ENCODE measurements around the gene UBTD2. TPM values are rescaled to one million over a fixed set of nuclear protein-coding genes. Genes with fewer than 3 reads are reported as not detected.

Gene UBTD2
- total RNA-seq, 1 donor from 2014 or later = 9.0 TPM

DNA sequence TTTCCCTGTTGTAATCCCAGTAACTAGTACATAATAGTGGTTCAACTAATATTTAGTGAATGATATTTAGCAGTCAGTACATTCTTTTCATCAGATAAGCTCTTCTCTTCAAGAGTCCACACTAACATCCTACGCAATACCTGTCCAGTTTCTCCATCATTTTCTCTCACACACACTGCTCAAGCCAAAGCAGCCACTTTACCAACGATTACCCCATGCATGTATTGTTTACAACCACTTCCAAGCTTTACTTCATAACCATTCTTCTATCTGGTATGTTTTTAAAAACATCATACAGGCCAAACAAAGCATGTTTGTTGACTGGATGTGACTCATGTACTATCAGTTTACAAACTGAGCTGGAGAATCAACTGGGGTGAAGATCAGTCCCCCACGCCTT is 7.3 kb downstream of the UBTD2 start:
- Mint-ChIP-seq H3K4me3 (no peak overlapping the region), H3K27ac (peak overlapping the region; percentile 41), H3K4me1 (peaks cover 38% of the 10 kb centered on the region), H3K27me3 (no peaks in the 10 kb centered on the region), H3K9me3 (no peaks in the 10 kb centered on the region), H3K36me3 (ENCODE audit: low read depth) (peaks cover 13% of the 10 kb centered on the region)
- intact Hi-C loops (cut with micrococcal nuclease) = no loop called here
- DNase-seq = no peak
- POLR2A ChIA-PET = interaction anchor here (1.4 kb wide), 1 partner anchor 88 kb away, joined by 5 read pairs; the partner anchor contains the start of gene STK10
- TF ChIP-seq, protein P1, sequence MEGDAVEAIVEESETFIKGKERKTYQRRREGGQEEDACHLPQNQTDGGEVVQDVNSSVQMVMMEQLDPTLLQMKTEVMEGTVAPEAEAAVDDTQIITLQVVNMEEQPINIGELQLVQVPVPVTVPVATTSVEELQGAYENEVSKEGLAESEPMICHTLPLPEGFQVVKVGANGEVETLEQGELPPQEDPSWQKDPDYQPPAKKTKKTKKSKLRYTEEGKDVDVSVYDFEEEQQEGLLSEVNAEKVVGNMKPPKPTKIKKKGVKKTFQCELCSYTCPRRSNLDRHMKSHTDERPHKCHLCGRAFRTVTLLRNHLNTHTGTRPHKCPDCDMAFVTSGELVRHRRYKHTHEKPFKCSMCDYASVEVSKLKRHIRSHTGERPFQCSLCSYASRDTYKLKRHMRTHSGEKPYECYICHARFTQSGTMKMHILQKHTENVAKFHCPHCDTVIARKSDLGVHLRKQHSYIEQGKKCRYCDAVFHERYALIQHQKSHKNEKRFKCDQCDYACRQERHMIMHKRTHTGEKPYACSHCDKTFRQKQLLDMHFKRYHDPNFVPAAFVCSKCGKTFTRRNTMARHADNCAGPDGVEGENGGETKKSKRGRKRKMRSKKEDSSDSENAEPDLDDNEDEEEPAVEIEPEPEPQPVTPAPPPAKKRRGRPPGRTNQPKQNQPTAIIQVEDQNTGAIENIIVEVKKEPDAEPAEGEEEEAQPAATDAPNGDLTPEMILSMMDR (IDR thresholded peaks at IDR 0.05) = no peak
- ATAC-seq (ENCODE audit: low read depth) = no peak
- CTCF ChIA-PET = interaction anchor here (1.3 to 1.5 kb wide), 2 partner anchors 17 kb away, joined by 3 read pairs; no protein-coding TSS in a partner anchor

DNA sequence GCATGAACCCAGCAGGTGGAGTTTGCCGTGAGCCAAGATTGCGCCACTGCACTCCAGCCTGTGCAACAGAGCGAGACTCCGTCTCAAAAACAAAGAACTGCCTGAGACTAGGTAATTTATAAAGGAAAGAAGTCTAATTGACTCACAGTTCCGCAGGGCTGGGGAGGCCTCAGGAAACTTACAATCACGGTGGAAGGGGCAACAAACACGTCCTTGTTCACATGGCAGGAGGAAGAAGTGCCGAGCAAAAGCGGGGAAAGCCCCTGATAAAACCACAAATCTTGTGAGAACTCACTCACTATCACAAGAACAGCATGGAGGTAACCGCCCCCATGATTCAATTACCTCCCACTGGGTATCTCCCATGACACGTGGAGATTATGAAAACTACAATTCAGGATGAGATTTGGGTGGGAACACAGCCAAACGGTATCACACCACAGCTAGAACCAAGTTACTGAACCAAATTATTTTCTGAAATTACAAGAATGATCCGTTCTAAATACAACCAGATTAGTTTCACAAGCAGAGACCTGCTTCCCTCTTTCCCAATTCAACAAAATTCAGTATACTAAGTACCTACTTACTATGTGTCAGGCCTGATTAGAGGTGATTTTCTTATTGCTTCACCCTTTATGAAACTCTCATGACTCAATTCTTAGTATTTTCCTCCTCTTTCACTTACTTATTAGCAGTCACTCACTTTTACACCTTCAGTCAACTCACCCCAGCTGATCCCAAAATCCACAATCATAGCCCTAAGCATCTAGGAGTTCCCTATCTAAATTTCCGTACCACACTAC is 8.4 kb downstream of the UBTD2 start:
- POLR2A ChIA-PET = interaction anchor here (1.4 to 1.5 kb wide), 2 partner anchors 87 to 161 kb away, joined by 3 to 5 read pairs; partner anchors contain the start of gene STK10
- Mint-ChIP-seq H3K36me3 (ENCODE audit: low read depth) (peaks cover 13% of the 10 kb centered on the region), H3K9me3 (no peaks in the 10 kb centered on the region), H3K4me1 (peaks cover 38% of the 10 kb centered on the region), H3K27me3 (no peaks in the 10 kb centered on the region), H3K27ac (peak overlapping the region; percentile 76), H3K4me3 (peak overlapping the region; percentile 44)
- TF ChIP-seq, protein P1 (IDR thresholded peaks at IDR 0.05) = no peak
- ATAC-seq (ENCODE audit: low read depth) (peak; percentile 92), DNase-seq (peak; percentile 25)
- CTCF ChIA-PET = interaction anchor here (1.5 kb wide), 1 partner anchor 18 kb away, joined by 3 read pairs; no protein-coding TSS in a partner anchor
- intact Hi-C loops (cut with micrococcal nuclease) = loop anchor here (1.0 to 2.0 kb wide), 3 partner anchors 8 to 164 kb away; partner anchors contain the start of gene UBTD2

DNA sequence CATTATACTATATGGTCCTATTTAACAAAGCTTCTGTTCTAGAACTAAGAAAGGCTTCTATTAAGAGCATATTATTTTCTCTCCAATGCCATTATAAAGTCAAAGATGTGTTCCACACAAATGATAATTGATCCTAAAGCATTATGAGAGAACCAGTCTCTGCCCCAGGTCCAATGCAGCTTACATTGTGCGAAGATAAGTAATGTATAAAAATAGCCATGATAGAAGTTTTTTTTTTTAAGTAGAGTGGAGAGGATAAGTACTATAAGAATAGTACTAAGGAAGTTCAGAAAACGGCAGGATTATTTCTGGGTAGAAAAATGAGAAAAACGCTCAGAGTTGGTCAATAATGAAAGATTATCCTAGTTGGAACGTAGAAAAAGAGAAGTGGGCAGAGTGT is 15.6 kb downstream of the UBTD2 start:
- H3K36me3 Mint-ChIP-seq (ENCODE audit: low read depth) = peaks cover 13% of the 10 kb centered on the region
- ChIA-PET POLR2A (no interaction called here), CTCF (interaction anchor here (0.6 kb wide), 1 partner anchor 272 kb away, joined by 4 read pairs; no protein-coding TSS in a partner anchor)
- ATAC-seq (ENCODE audit: low read depth) (no peak), DNase-seq (no peak)
- H3K4me1 Mint-ChIP-seq = peaks cover 18% of the 10 kb centered on the region
- TF ChIP-seq, protein P1 (IDR thresholded peaks at IDR 0.05) = no peak
- intact Hi-C loops (cut with micrococcal nuclease) = no loop called here
- no peak overlapping the region for H3K4me3 Mint-ChIP-seq
- no peaks in the 10 kb centered on the region for H3K9me3 Mint-ChIP-seq
- H3K27me3 Mint-ChIP-seq = no peaks in the 10 kb centered on the region
- H3K27ac Mint-ChIP-seq = no peak overlapping the region

DNA sequence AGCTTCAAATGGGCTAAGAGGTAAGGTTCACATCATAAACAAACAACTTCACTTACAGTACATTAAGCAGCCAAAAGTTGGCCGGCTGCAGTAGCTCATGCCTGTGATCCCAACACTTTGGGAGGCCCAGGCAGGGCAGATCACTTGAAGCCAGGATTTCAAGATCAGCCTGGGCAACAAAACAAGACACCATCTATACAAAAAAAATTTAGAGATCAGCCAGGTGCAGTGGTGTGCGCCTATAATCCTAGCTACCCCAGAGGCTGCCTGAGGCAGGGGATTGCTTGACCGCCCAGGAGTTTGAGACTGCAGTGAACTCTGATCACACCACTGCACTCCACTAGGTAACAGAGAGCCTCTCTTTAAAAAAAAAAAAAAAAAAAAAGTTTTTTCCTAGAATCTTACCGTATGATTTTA is 16.9 kb downstream of the UBTD2 start:
- TF ChIP-seq, protein P1 (IDR thresholded peaks at IDR 0.05) = no peak
- H3K27me3 Mint-ChIP-seq = no peaks in the 10 kb centered on the region
- peaks cover 13% of the 10 kb centered on the region for H3K36me3 Mint-ChIP-seq (ENCODE audit: low read depth)
- no peak overlapping the region for H3K4me3 Mint-ChIP-seq
- POLR2A ChIA-PET = interaction anchor here (0.7 kb wide), 1 partner anchor 11 kb away, joined by 3 read pairs; no protein-coding TSS in a partner anchor
- intact Hi-C loops (cut with micrococcal nuclease) = no loop called here
- no peaks in the 10 kb centered on the region for H3K9me3 Mint-ChIP-seq
- no peak for DNase-seq
- CTCF ChIA-PET = no interaction called here
- peaks cover 9% of the 10 kb centered on the region for H3K4me1 Mint-ChIP-seq
- no peak for ATAC-seq (ENCODE audit: low read depth)
- peak overlapping the region; percentile 22 for H3K27ac Mint-ChIP-seq

DNA sequence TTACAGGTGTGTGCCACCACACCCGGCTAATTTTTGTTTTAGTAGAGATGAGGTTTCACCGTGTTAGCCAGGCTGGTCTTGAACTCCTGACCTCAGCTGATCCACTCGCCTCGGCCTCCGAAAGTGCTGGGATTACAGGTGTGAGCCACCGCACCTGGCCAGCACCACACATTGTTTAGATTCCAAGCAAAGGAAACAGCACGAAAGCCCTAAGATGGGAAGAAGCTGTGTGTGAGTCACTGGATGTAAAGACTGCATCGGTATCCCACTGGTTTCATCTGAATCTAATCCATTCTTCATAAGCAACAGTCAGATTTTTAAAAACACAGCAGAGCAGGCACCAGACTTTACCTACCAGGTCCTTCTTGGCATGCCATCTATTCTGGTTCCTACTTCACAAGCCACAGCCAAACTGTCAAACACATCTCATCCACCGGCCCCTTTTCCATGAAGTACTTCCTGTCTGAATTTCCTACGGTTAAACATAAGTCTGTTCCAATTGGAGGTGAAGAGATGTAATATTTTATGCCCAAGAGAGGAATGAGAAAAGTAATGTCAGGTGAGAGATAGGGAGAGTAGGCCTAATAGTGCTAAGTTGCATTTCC is 17.4 kb downstream of the UBTD2 start:
- DNase-seq = no peak

More for the DNA sequence above, 17.4 kb downstream of the UBTD2 start:
- Mint-ChIP-seq H3K9me3 (no peaks in the 10 kb centered on the region), H3K27ac (peak overlapping the region; percentile 22), H3K36me3 (ENCODE audit: low read depth) (peaks cover 13% of the 10 kb centered on the region), H3K27me3 (no peaks in the 10 kb centered on the region), H3K4me3 (no peak overlapping the region), H3K4me1 (peaks cover 6% of the 10 kb centered on the region)
- intact Hi-C loops (cut with micrococcal nuclease) = no loop called here
- ChIA-PET POLR2A (no interaction called here), CTCF (no interaction called here)
- ATAC-seq (ENCODE audit: low read depth) = no peak
- TF ChIP-seq, protein P1 (IDR thresholded peaks at IDR 0.05) = no peak

Measured in activated B cell treated with CpG ODN at 0.5 μM for 24 hours (primary cell).